LNCAP (cell line): ENCODE data around the gene SMIM35.

Experiments
- TF ChIP-seq, protein P1 (sequence below): fragments of 450-650 bp; IDR thresholded peaks from 2 replicates; pipeline ENCODE4 v1.5.1; 2017; ENCODE audit warnings: mild to moderate bottlenecking

Gene SMIM35

GRCh38 chr11:118095493-118095892 is 8.7 kb upstream of the SMIM35 start:
- TF ChIP-seq, protein P1, sequence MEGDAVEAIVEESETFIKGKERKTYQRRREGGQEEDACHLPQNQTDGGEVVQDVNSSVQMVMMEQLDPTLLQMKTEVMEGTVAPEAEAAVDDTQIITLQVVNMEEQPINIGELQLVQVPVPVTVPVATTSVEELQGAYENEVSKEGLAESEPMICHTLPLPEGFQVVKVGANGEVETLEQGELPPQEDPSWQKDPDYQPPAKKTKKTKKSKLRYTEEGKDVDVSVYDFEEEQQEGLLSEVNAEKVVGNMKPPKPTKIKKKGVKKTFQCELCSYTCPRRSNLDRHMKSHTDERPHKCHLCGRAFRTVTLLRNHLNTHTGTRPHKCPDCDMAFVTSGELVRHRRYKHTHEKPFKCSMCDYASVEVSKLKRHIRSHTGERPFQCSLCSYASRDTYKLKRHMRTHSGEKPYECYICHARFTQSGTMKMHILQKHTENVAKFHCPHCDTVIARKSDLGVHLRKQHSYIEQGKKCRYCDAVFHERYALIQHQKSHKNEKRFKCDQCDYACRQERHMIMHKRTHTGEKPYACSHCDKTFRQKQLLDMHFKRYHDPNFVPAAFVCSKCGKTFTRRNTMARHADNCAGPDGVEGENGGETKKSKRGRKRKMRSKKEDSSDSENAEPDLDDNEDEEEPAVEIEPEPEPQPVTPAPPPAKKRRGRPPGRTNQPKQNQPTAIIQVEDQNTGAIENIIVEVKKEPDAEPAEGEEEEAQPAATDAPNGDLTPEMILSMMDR, result no peak

DNA sequence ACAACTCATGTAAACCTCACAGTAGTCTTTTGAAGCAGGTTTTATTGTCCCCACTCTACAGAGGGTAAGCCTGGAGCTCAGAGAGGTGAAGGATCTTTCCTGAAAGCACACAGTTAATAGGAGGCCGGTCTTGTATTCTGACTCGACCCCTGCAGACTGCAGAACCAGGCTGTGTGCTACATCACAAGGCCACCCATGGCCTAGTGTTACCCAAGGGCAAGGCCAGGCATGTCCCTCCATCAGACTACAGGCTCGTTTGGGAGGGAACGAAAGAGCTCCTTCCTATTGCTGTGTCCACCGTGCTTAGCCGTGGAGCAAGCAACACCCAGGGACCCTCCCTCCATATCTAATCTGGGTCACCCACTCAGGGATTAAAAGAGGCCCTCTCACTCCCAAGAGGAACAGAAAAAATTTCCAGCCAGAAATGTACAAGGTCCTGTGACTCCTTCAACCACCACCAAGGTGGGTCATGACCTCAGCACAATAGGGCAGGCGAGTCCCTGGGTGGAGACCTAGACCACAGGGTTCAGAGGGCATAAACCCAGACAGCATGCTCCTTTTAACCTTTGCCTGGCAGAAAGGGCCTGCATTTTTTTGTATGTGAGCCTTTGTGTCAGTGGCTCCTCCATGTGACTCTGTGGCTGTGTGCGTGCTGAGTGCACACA is 6.3 kb upstream of the SMIM35 start:
- TF ChIP-seq, protein P1, result no peak

GRCh38 chr11:118091690-118092089 is 4.9 kb upstream of the SMIM35 start:
- TF ChIP-seq, protein P1, result no peak

- TF ChIP-seq, protein P1, result no peak
These were observed 3.9 kb upstream of the SMIM35 start for GRCh38 chr11:118090545-118091162.

- TF ChIP-seq, protein P1, result no peak
These were observed 1.8 kb upstream of the SMIM35 start for GRCh38 chr11:118088531-118088930.

- TF ChIP-seq, protein P1, result no peak
These were observed 1.2 kb upstream of the SMIM35 start for GRCh38 chr11:118087931-118088330.

- TF ChIP-seq, protein P1, result no peak
These were observed 2.1 kb downstream of the SMIM35 start for GRCh38 chr11:118084656-118085055.
